HepG2 (cell line): Measurements from ENCODE around the gene APOBEC3C. TPM values are rescaled to one million over a fixed set of nuclear protein-coding genes. Genes with fewer than 3 reads are reported as not detected.
A peak's percentile ranks its signal among the peaks of the same experiment; 100 is the strongest.
"Not testable (repeated sequence)": the region's sequence is repeated elsewhere in the genome, so short reads cannot be mapped to it uniquely, and the experiment has no call there.

ENCODE experiments used
- ATAC-seq: fragments of 200-7000 bp; cut with Tn5 transposase; 3 replicates; pipeline ENCODE4 v1.9.1; 2020; ENCODE audit warnings: mild to moderate bottlenecking, moderate library complexity
- BruUV-seq: library from RNA; stranded (reverse); fragments of 400-500 nt; replicated peaks from 2 replicates; lab custom pipeline; 2021; lab: Mats Ljungman, UMichigan
- CTCF ChIA-PET: fragments of 300-600 bp; formaldehyde crosslinking; extraction: SDS; loops from one replicate; lab custom pipeline; 2021; ENCODE audit warnings: low total read pairs, inconsistent platforms, low intra/inter-chr PET ratio; lab: Yijun Ruan, JAX
- POLR2A ChIA-PET: fragments of 350-600 bp; sonication (Branson Sonifier 250); formaldehyde crosslinking; loops from one replicate; lab custom pipeline; 2020; ENCODE audit warnings: antibody characterized with exemption, inconsistent platforms; lab: Yijun Ruan, JAX
- DNase-seq: peaks from one replicate; pipeline ENCODE4 v3.0.0-alpha.2; 2015; ENCODE audit warnings: low spot score
- FAIRE-seq: peaks from 3 replicates; lab custom pipeline; 2011; peaks lifted over from hg19 to GRCh38; lab: Jason Lieb, UNC
- H2AFZ ChIP-seq: one replicate; pipeline ENCODE4 v1.6.1; 2011; ENCODE audit warnings: low read length, inconsistent platforms
- H3K27ac ChIP-seq: fragments of 300-600 bp; 3 replicates; pipeline ENCODE4 v1.8.0; 2011; ENCODE audit warnings: mixed run types, mild to moderate bottlenecking, mixed read lengths, low read length, inconsistent platforms; ENCODE audit not compliant: insufficient read depth; ENCODE audit errors: extremely low read length
- H3K27me3 ChIP-seq, 2 experiments: fragments of 200-600 bp in 1 of 2; 2 replicates in 1 of 2; 3 replicates in 1 of 2; pipeline versions ENCODE4 v1.6.0 to v1.8.0; 2011; ENCODE audit warnings: low read length in 2 of 2, mild to moderate bottlenecking in 2 of 2, moderate library complexity in 2 of 2, inconsistent platforms in 1 of 2; ENCODE audit not compliant: insufficient read depth in 2 of 2, control insufficient read depth in 1 of 2
- H3K36me3 ChIP-seq, 2 experiments: fragments of 200-600 bp in 1 of 2; replicated peaks in 1 of 2; 2 replicates in 1 of 2; 3 replicates in 1 of 2; pipeline versions ENCODE4 v1.5.1 to v1.8.0; 2011; ENCODE audit warnings: low read length in 2 of 2, inconsistent platforms in 1 of 2; ENCODE audit not compliant: insufficient read depth in 2 of 2, control insufficient read depth in 1 of 2
- H3K4me1 ChIP-seq: 2 replicates; pipeline ENCODE4 v1.5.1; 2012; ENCODE audit warnings: low read length, inconsistent platforms; ENCODE audit not compliant: insufficient read depth
- H3K4me2 ChIP-seq: 2 replicates; pipeline ENCODE4 v1.6.0; 2011; ENCODE audit warnings: low read depth, low read length, inconsistent platforms
- H3K4me3 ChIP-seq, 3 experiments: fragments of 200-600 bp in 1 of 3; sonication (generic), shearing (Covaris generic) in 1 of 3; replicated peaks in 1 of 3; 2 replicates each; pipeline ENCODE4 v1.5.1; 2011 to 2016; ENCODE audit warnings: low read length in 3 of 3, inconsistent platforms in 2 of 3, low read depth in 2 of 3, mild to moderate bottlenecking in 2 of 3, control low read depth in 1 of 3, mixed read lengths in 1 of 3; ENCODE audit not compliant: insufficient read depth in 1 of 3
- H3K79me2 ChIP-seq: one replicate; pipeline ENCODE4 v1.6.1; 2011; ENCODE audit warnings: low read length, inconsistent platforms; ENCODE audit not compliant: insufficient read depth
- H3K9ac ChIP-seq: 2 replicates; pipeline ENCODE4 v1.6.0; 2011; ENCODE audit warnings: mild to moderate bottlenecking, low read depth, low read length, inconsistent platforms; ENCODE audit not compliant: insufficient read depth
- H3K9me3 ChIP-seq: 2 replicates; pipeline ENCODE4 v1.5.1; 2012; ENCODE audit warnings: mild to moderate bottlenecking, low read length
- H4K20me1 ChIP-seq: 2 replicates; pipeline ENCODE4 v1.6.0; 2011; ENCODE audit warnings: inconsistent platforms, mild to moderate bottlenecking, low read length, moderate library complexity; ENCODE audit not compliant: insufficient read depth
- ARID4A ChIP-seq: sonication (generic); formaldehyde crosslinking; IDR thresholded peaks from 2 replicates; pipeline ENCODE4 v1.5.0; 2020; ENCODE audit warnings: mild to moderate bottlenecking, missing genetic modification reagents, borderline replicate concordance
- CTCF ChIP-seq: sonication (generic); formaldehyde crosslinking; IDR thresholded peaks from 2 replicates; pipeline ENCODE4 v1.5.0; 2020; ENCODE audit warnings: mild to moderate bottlenecking, missing genetic modification reagents, moderate library complexity
- FOXO4 ChIP-seq: sonication (generic); formaldehyde crosslinking; conservative IDR thresholded peaks from 2 replicates; pipeline ENCODE4 v1.8.1; 2023; ENCODE audit warnings: missing genetic modification reagents
- LCORL ChIP-seq, 2 experiments: fragments of 450-650 bp in 1 of 2; sonication (generic) in 1 of 2; formaldehyde crosslinking in 1 of 2; IDR thresholded peaks; 2 replicates each; pipeline versions ENCODE4 v1.5.0 to v1.6.1; 2017 to 2020; ENCODE audit warnings: antibody characterized with exemption in 1 of 2, missing genetic modification reagents in 1 of 2
- PHF21A ChIP-seq: sonication (generic); formaldehyde crosslinking; IDR thresholded peaks from 2 replicates; pipeline ENCODE4 v1.5.0; 2020; ENCODE audit warnings: mild to moderate bottlenecking, missing genetic modification reagents
- UBTF ChIP-seq: sonication (generic); formaldehyde crosslinking; IDR thresholded peaks from 2 replicates; pipeline ENCODE4 v1.4.0; 2020; ENCODE audit warnings: mild to moderate bottlenecking, missing genetic modification reagents
- ZNF263 ChIP-seq: sonication (generic); formaldehyde crosslinking; IDR thresholded peaks from 2 replicates; pipeline ENCODE4 v1.4.0; 2020; ENCODE audit warnings: missing genetic modification reagents
- ZNF770 ChIP-seq: sonication (generic); formaldehyde crosslinking; IDR thresholded peaks from 2 replicates; pipeline ENCODE4 v1.5.0; 2020; ENCODE audit warnings: mild to moderate bottlenecking, missing genetic modification reagents
- WGBS: methylation state at CpG from one replicate; pipeline ENCODE4 v1.1.6; 2017; ENCODE audit warnings: low lambda C conversion rate; 5-methylcytosine and 5-hydroxymethylcytosine counted together
- in situ Hi-C: cut with HindIII; loops from 2 replicates; pipeline ENCODE4 v1.10.0; 2017; ENCODE audit warnings: low pct_unique_long_range_greater_than_20kb; ENCODE audit not compliant: extremely low pct_ligation_motif_present
- intact Hi-C: fragments of 100-400 bp; cut with micrococcal nuclease; formaldehyde crosslinking; loops from one replicate; pipeline ENCODE4 v1.10.0; 2022; ENCODE audit not compliant: unreplicated experiment
- polyA plus RNA-seq, 8 experiments: library from polyadenylated mRNA; depleted of rRNA in 3 of 8; stranded (reverse) in 7 of 8; unstranded in 1 of 8; fragments of >200 nt; fragmentation: Illumina TruSeq in 4 of 8; extraction: Trizol in 4 of 8; gene quantifications; 2 replicates each; pipeline versions ENCODE4 v1.2.1 to v1.2.3, GENCODE V29; 2011 to 2016; ENCODE audit warnings: low read depth in 4 of 8, missing spikeins in 1 of 8, mixed read lengths in 1 of 8; ENCODE audit not compliant: insufficient read depth in 1 of 8
- total RNA-seq, 5 experiments: library from RNA; depleted of rRNA; stranded (reverse); fragments of >200 nt; fragmentation: Illumina TruSeq; extraction: Trizol; gene quantifications; 2 replicates each; pipeline ENCODE4 v1.2.3, GENCODE V29; 2016; ENCODE audit warnings: low read depth in 1 of 5

APOBEC3C gene
- total and polyA plus RNA-seq, 2 of the 13 experiments (the other 11 are each of a cell fraction or from before 2014, with no cell fraction given) = 8.9 to 27.6 TPM

GRCh38 chr22:39040155-39040537 lies 26.1 kb downstream of the APOBEC3C start:
- H3K9me3 ChIP-seq; H3K27ac ChIP-seq; intact Hi-C loops; CTCF ChIA-PET; H3K36me3 ChIP-seq; in situ Hi-C loops; BruUV-seq; DNase-seq; FAIRE-seq; H3K27me3 ChIP-seq; H3K9ac ChIP-seq; H2AFZ ChIP-seq; H4K20me1 ChIP-seq; H3K79me2 ChIP-seq; TF ChIP-seq LCORL (IDR thresholded peaks at IDR 0.05): not testable (repeated sequence)
- Histone ChIP-seq H3K4me3 (peak overlapping the region; percentile 71 to 79 (median 76); a peak in 4 of 6 replicates), H3K4me1 (peaks cover 33% of the 10 kb centered on the region), H3K4me2 (peak overlapping the region; percentile 78)
- ATAC-seq = peak; percentile 18
- POLR2A ChIA-PET = interaction anchor here (0.6 kb wide), 1 partner anchor 19 kb away, joined by 4 read pairs; the partner anchor contains the start of gene APOBEC3D
- 20% methylated on average over 7 of the region's 14 CpGs for WGBS
- TF ChIP-seq LCORL (CRISPR knock-in tag; IDR thresholded peaks at IDR 0.05) (0 out of 2 replicates have a peak, but pooled peaks have one; percentile 19), ZNF263 (CRISPR knock-in tag) (peak; percentile 8; the same call in 1 of the 2 replicates), CTCF (0 out of 2 replicates have a peak, but pooled peaks have one; percentile 11), ZNF770 (CRISPR knock-in tag) (0 out of 2 replicates have a peak, but pooled peaks have one; percentile 33), UBTF (CRISPR knock-in tag) (peak; percentile 16; the same call in 1 of the 2 replicates), ARID4A (peak; percentile 36; the same call in 1 of the 2 replicates), PHF21A (CRISPR knock-in tag) (0 out of 2 replicates have a peak, but pooled peaks have one; percentile 28), FOXO4 (CRISPR knock-in tag) (0 out of 2 replicates have a peak, but pooled peaks have one; percentile 29)
